HG03103 (cell line): Measurements from ENCODE around the gene LCN12.
A peak's percentile ranks its signal among the peaks of the same experiment; 100 is the strongest.

Experiments used
- ATAC-seq: cut with Tn5 transposase; IDR thresholded peaks from one replicate; pipeline ENCODE4 v1.9.1; 2021; ENCODE audit warnings: low read depth; ENCODE audit not compliant: unreplicated experiment

The LCN12 gene

GRCh38 chr9:136984464-136985026 is 32.5 kb downstream of the LCN12 start:
- no peak for ATAC-seq

- ATAC-seq: no peak
These were observed 33.0 kb downstream of the LCN12 start for GRCh38 chr9:136985027-136985602.

DNA sequence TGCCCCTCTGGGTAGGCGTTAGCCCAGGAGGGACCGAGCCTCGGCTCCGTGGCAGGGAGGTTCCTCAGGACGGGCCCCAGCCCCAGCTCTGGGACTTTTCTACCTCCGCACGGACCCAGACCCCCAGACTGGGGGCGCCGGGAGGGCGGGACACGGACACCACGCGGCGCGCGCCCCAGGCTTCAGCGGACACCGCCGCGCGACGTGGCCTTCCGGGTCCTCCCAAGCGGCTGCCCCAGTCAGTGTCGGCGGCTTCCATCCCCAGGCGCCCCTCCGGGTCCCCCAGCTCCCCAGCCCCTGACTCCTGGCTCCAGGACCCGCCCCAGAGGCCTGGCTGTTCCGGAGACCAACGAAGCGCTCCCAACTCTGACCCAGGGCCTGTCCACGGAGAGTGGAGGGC is 33.8 kb downstream of the LCN12 start:
- no peak for ATAC-seq

DNA sequence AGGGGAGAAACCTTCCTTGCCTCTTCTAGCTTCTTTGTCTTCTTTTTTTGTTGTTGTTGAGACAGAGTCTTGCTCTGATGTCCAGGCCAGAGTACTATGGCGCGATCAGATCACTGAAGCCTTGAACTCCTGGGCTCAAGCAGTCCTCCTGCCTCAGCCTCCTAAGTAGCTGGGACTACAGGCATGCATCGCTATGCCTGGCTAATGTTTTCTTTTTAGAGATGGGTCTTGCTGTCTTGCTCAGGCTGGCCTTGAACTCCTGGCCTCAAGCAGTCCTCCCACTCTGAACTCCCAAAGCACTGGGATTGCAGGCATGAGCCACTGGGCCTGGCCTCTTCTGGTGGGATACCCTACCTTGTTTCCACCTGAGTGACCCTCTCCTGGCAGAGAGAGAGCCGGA is 36.8 kb downstream of the LCN12 start:
- ATAC-seq: no peak

- ATAC-seq: no peak
These were observed 38.3 kb downstream of the LCN12 start for GRCh38 chr9:136990242-136990911.

- peak; percentile 78 for ATAC-seq
These were observed 40.1 kb downstream of the LCN12 start, which contains the start of gene PAXX for GRCh38 chr9:136991993-136992818. PAXX (plus strand) TSS chr9:136992422; CDS start chr9:136992444, 22 bp downstream.

DNA sequence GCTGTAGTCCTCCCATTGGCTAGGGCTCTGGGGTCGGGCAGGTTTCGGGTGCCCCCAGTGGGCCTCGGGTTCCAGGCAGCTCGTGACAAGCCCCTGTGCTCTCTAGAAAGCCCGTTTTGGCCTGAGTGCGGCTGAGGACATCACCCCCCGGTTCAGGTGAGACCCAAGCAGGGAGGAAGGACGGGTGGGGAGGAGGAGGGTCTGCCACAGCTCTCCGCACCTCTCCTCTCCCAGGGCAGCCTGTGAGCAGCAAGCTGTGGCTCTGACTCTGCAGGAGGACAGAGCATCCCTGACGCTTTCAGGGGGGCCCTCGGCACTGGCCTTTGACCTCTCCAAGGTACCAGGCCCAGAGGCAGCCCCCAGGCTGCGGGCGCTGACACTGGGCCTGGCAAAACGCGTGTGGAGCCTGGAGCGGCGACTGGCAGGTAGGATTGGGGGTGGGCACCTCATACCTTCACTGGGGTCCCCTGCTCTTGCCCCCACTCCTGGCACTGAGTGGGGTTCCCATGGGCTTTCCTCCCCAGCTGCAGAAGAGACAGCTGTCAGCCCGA is 40.8 kb downstream of the LCN12 start:
- no peak for ATAC-seq

DNA sequence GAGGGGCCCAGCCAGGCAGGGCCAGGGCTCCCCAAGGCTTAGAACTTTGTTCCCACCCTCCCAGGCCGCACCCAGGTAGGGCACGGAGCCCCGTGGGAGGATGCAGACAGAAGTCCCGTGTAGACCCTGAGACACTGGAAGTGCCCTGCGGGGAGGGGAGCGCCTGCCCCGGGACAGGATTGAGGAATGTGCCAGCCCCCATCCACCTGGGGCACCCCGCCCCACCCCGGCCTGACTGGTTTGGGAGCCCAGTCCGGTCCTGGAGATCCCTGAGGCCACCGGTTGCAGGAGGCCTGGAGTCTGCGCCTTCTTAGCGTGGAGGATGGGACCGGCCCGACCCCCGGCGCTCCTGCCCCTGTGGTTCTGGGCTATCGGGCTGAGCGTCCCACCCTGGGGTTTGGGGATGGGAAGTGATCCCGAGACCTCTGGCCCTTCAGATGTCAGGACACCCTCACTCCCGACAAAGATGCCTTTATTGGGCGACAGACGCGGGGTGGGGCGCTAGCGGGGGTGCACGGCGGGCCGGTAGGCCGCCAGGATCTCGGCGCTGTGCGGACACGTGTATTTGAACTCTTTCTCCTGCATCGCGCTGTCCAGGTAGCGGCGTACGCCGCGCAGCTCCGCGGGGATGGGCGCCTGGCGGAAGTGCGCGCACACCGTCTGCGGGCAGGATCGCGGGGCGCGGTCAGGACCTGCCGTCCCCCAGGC is 42.3 kb downstream of the LCN12 start:
- ATAC-seq: no peak

- no peak for ATAC-seq
These were observed 42.8 kb downstream of the LCN12 start for GRCh38 chr9:136994888-136995230.

DNA sequence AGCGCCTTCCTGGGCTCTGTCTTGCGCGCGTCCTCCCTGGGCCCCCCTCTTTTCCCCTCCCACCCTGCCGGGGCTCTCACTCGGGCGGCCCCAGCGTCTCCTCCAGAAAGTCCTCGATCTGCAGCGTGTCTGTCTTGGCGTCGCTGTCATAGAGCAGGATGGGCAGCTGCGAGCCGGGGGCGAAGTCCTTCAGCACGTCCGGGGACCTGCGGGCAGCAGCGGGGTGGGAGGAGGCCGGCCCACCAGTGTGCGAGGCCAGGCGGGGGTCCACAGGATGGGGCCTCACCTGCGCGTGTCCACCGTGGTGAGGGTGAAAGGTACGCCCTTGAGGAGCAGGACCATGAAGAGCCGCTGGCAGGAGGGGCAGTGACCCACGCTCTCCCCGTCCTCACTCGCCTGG is 43.3 kb downstream of the LCN12 start:
- ATAC-seq: no peak

GRCh38 chr9:136995772-136996311 is 43.8 kb downstream of the LCN12 start:
- no peak for ATAC-seq

DNA sequence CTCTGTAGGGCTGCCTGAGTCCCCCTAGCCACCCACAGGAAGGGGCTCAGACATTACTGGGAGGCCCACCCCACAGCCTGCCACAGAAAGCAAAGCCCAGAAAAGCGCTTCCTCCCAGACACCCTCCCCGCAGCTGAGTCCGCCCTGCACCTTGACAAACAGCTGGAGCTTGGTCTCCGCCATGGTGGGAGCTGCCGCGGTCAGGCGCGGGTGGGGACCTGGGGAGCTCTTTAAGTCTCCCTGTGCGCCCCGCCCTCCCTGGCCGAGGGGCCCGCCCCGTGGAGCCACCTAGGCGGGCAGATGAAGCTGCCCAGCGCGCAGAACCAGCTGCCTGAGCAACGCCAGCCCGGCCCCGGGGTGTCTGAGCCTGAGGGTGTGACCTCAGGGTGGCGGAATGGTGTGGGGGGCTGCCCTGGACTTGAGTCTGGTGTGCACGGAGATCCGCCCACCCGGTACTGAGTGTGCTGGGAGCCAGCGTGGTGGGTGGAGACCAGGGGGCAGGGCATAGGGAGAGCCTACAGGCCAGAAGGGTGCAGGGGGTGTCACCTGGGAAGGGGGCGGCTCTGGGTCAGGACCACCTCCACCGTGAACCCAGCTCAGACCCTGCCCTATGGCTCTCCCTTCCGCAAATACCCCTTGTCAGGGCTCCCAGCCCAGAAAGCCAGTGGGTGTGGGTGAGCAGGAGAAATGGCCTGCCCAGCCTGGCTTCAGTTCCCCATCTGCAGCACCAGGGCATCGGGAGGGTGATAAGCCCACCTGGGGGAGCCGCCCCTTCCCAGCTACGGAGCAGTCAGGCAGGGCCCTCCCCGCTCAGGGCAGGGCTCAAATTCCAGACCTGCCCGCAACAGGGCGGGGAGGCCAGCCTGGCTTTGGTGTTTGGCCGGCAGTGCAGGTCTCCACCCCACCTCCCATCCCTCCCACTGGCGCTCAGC is 44.6 kb downstream of the LCN12 start, which contains the start of gene CLIC3:
Gene CLIC3, minus strand, starts transcription at position 208 of the 932 bp plus-strand sequence. Its CDS starts 25 bp downstream, at position 183.
- ATAC-seq: no peak

GRCh38 chr9:136997371-136997770 is 45.3 kb downstream of the LCN12 start:
- no peak for ATAC-seq

DNA sequence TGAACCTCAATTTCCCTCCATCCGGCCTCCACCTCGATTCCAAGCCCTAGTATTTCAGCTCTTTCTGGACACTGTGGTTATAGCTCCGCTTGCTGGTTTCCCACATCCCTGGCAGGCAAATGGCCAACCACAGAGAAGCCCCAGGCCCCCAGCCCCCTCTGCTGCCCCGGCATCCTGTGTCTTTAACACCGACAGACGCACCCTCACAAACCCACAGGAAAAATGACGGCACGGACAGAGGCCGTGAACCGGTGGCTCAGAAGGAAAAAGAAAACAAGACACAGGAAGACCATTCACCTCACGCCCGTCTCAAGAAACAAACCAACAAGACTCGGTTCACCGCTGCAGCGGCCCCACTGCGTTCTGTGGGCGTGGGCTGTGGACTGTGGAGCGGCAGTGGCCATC is 45.8 kb downstream of the LCN12 start:
- ATAC-seq: no peak

- ATAC-seq: no peak
These were observed 48.3 kb downstream of the LCN12 start for GRCh38 chr9:137000177-137000930.

GRCh38 chr9:137001857-137002645 is 50.0 kb downstream of the LCN12 start:
- no peak for ATAC-seq

DNA sequence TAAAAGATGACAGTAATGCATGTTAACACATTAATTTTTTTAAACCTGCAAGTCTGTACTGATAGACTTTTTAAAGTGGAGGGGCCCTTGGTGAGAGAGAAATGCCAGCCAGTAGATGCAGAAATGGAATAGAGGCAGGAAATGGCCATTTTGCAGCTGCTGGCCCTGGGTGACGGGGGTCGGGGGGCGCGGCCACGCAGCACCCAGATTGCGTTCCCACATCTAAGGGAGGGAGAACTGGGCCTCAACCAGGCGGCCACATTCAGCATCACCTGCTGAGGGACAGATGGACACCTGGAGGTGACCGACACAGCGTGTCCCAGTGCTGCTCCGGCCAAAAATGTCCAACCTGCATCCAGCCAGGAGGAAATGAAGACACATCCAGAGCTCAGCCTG is 50.6 kb downstream of the LCN12 start:
- ATAC-seq: no peak
